ELF-1 (cell line): ENCODE data around the gene NFE2L2.
"Not testable (repeated sequence)": the region's sequence is repeated elsewhere in the genome, so short reads cannot be mapped to it uniquely, and the experiment has no call there.

Experiments
- DNase-seq: peaks from one replicate; pipeline ENCODE4 v3.0.0-alpha.2; 2016; ENCODE audit warnings: low read depth, low spot score

Gene NFE2L2

GRCh38 chr2:177264693-177265587 is at the start of gene NFE2L2:
Gene NFE2L2, minus strand, starts transcription at chr2:177264727. Its CDS starts 151 bp downstream, at chr2:177264576.
- DNase-seq, result peak; percentile 80

- no peak for DNase-seq
Measured at GRCh38 chr2:177314194-177314593, 49.7 kb upstream of the NFE2L2 start.

GRCh38 chr2:177313162-177313781 is 48.7 kb upstream of the NFE2L2 start:
- DNase-seq, result no peak

- DNase-seq, result no peak
Measured at GRCh38 chr2:177312562-177312961, 48.0 kb upstream of the NFE2L2 start.

- DNase-seq, result not testable (repeated sequence)
Measured at GRCh38 chr2:177309672-177310309, 45.3 kb upstream of the NFE2L2 start.

- no peak for DNase-seq
Measured at GRCh38 chr2:177306550-177306949, 42.0 kb upstream of the NFE2L2 start.

- no peak for DNase-seq
Measured at GRCh38 chr2:177303939-177304338, 39.4 kb upstream of the NFE2L2 start.

- DNase-seq, result no peak
Measured at GRCh38 chr2:177302552-177302951, 38.0 kb upstream of the NFE2L2 start.

GRCh38 chr2:177298191-177298590 is 33.7 kb upstream of the NFE2L2 start:
- no peak for DNase-seq

GRCh38 chr2:177296040-177296439 is 31.5 kb upstream of the NFE2L2 start:
- no peak for DNase-seq

- DNase-seq, result no peak
Measured at GRCh38 chr2:177295484-177295883, 31.0 kb upstream of the NFE2L2 start.

GRCh38 chr2:177291701-177292100 is 27.2 kb upstream of the NFE2L2 start:
- no peak for DNase-seq

- DNase-seq, result no peak
Measured at GRCh38 chr2:177289824-177290628, 25.5 kb upstream of the NFE2L2 start.

GRCh38 chr2:177287814-177288213 is 23.3 kb upstream of the NFE2L2 start:
- DNase-seq, result no peak

- DNase-seq, result no peak
Measured at GRCh38 chr2:177285892-177286715, 21.6 kb upstream of the NFE2L2 start.

GRCh38 chr2:177284531-177284930 is 20.0 kb upstream of the NFE2L2 start:
- DNase-seq, result no peak

GRCh38 chr2:177283906-177284305 is 19.4 kb upstream of the NFE2L2 start:
- DNase-seq, result no peak

GRCh38 chr2:177282787-177283572 is 18.5 kb upstream of the NFE2L2 start:
- no peak for DNase-seq

GRCh38 chr2:177282181-177282641 is 17.7 kb upstream of the NFE2L2 start:
- DNase-seq, result no peak
